Loucy (cell line): ENCODE results near the gene ADAMTS19.
"Not testable (repeated sequence)": the region's sequence is repeated elsewhere in the genome, so short reads cannot be mapped to it uniquely, and the experiment has no call there.

Source experiments
- H2AFZ ChIP-seq: fragments of 200-600 bp; sonication (generic); 2 replicates; pipeline ENCODE4 v1.6.0; 2016; ENCODE audit warnings: antibody characterized with exemption, mild to moderate bottlenecking, low read length, moderate library complexity
- H3F3A ChIP-seq: fragments of 200-600 bp; 2 replicates; pipeline ENCODE4 v1.6.0; 2016; ENCODE audit warnings: antibody characterized with exemption, low read depth, mild to moderate bottlenecking
- H3K27me3 ChIP-seq: fragments of 200-600 bp; sonication (generic); 2 replicates; pipeline ENCODE4 v1.6.1; 2014; ENCODE audit warnings: low read length, mild to moderate bottlenecking; ENCODE audit not compliant: insufficient read depth, poor library complexity, severe bottlenecking
- H3K36me3 ChIP-seq: fragments of 200-600 bp; sonication (generic); 2 replicates; pipeline ENCODE4 v1.6.1; 2016; ENCODE audit warnings: low read length; ENCODE audit not compliant: insufficient read depth
- H3K4me1 ChIP-seq: fragments of 200-600 bp; sonication (generic); 2 replicates; pipeline ENCODE4 v1.5.1; 2014; ENCODE audit warnings: low read length, mild to moderate bottlenecking; ENCODE audit not compliant: insufficient read depth, poor library complexity, severe bottlenecking
- H3K4me2 ChIP-seq: fragments of 200-600 bp; sonication (generic); 2 replicates; pipeline ENCODE4 v1.6.0; 2014; ENCODE audit warnings: antibody characterized with exemption, low read length, low read depth, mild to moderate bottlenecking; ENCODE audit not compliant: poor library complexity, severe bottlenecking
- H3K4me3 ChIP-seq: fragments of 200-600 bp; sonication (generic); 2 replicates; pipeline ENCODE4 v1.5.1; 2014; ENCODE audit warnings: low read length, mild to moderate bottlenecking, mixed read lengths; ENCODE audit not compliant: poor library complexity, severe bottlenecking
- H3K79me2 ChIP-seq: fragments of 200-600 bp; sonication (generic); 2 replicates; pipeline ENCODE4 v1.6.1; 2014; ENCODE audit warnings: low read length; ENCODE audit not compliant: insufficient read depth
- H3K9ac ChIP-seq: fragments of 200-600 bp; sonication (generic); 2 replicates; pipeline ENCODE4 v1.6.0; 2014; ENCODE audit warnings: mild to moderate bottlenecking, low read depth, low read length, moderate library complexity; ENCODE audit not compliant: poor library complexity, severe bottlenecking
- H3K9me2 ChIP-seq: fragments of 200-600 bp; sonication (generic); replicated peaks from 2 replicates; pipeline ENCODE4 v1.6.1; 2016; ENCODE audit warnings: low read depth, low read length, mixed read lengths
- H3K9me3 ChIP-seq: fragments of 200-600 bp; sonication (generic); 2 replicates; pipeline ENCODE4 v1.6.1; 2014; ENCODE audit warnings: mild to moderate bottlenecking, antibody characterized with exemption, low read length, low read depth; ENCODE audit not compliant: insufficient read depth
- H4K20me1 ChIP-seq: fragments of 200-600 bp; sonication (generic); 2 replicates; pipeline ENCODE4 v1.6.0; 2014; ENCODE audit warnings: antibody characterized with exemption, low read length, mild to moderate bottlenecking; ENCODE audit not compliant: insufficient read depth, poor library complexity, severe bottlenecking
- CTCF ChIP-seq: fragments of 200-600 bp; sonication (generic); conservative IDR thresholded peaks from 2 replicates; pipeline ENCODE4 v1.5.1; 2014; ENCODE audit warnings: mild to moderate bottlenecking, antibody characterized with exemption, low read length
- EZH2phosphoT487 ChIP-seq: fragments of 200-600 bp; IDR thresholded peaks from 2 replicates; pipeline ENCODE4 v1.6.1; 2018; ENCODE audit warnings: antibody characterized with exemption, mild to moderate bottlenecking, moderate library complexity, borderline replicate concordance

Gene ADAMTS19

DNA sequence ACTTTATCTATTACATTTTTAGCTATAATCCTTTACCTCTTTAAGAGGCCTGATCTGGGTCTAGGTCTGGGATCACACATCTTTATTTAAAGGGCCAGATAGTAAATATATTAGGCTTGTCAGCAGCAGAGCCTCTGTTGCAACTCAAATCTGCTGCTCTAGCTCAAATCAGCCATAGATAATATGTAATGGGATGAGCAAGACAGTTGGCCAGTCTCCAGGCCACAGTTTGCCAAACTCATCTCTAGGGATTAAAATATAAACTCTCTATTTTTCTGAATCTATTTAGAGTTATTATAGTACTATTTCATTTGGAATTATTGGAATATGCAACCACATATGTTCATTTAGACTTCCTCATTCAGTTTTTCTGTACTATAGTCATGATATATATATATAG, 171.9 kb downstream of the ADAMTS19 start:
- peaks cover 3% of the 10 kb centered on the region for H3K4me1 ChIP-seq

DNA sequence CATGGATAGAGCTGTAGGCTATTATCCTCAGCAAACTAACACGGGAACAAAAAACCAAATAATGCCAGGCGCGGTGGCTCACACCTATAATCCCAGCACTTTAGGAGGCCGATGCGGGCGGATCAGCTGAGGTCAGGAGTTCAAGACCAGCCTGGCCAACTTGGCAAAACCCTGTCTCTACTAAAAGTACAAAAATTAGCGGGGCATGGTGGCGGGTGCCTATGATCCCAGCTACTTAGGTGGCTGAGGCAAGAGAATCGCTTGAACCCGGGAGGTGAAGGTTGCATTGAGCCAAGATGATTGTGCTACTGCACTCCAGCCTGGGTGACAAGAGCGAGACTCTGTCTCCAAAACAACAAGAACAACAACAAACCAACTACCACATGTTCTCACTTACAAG, 177.4 kb downstream of the ADAMTS19 start:
- not testable (repeated sequence) for H3K4me2 ChIP-seq, H3K9me2 ChIP-seq, H3K4me3 ChIP-seq, H3K4me1 ChIP-seq, H3K27me3 ChIP-seq, H3K9me3 ChIP-seq, H3K79me2 ChIP-seq, H3F3A ChIP-seq, H2AFZ ChIP-seq, H3K36me3 ChIP-seq, H4K20me1 ChIP-seq, H3K9ac ChIP-seq

More for the DNA sequence above, 171.9 kb downstream of the ADAMTS19 start:
- H3K9ac ChIP-seq, result no peak overlapping the region
- no peak overlapping the region for H2AFZ ChIP-seq
- H3F3A ChIP-seq, result no peaks in the 10 kb centered on the region
- no peak overlapping the region for H3K4me3 ChIP-seq
- no peaks in the 10 kb centered on the region for H3K36me3 ChIP-seq
- H3K9me3 ChIP-seq, result no peaks in the 10 kb centered on the region
- TF ChIP-seq CTCF (no peak), EZH2phosphoT487 (no peak)
- H3K27me3 ChIP-seq, result no peaks in the 10 kb centered on the region
- no peaks in the 10 kb centered on the region for H3K79me2 ChIP-seq
- no peaks in the 10 kb centered on the region for H3K9me2 ChIP-seq
- no peaks in the 10 kb centered on the region for H4K20me1 ChIP-seq
- H3K4me2 ChIP-seq, result no peak overlapping the region

DNA sequence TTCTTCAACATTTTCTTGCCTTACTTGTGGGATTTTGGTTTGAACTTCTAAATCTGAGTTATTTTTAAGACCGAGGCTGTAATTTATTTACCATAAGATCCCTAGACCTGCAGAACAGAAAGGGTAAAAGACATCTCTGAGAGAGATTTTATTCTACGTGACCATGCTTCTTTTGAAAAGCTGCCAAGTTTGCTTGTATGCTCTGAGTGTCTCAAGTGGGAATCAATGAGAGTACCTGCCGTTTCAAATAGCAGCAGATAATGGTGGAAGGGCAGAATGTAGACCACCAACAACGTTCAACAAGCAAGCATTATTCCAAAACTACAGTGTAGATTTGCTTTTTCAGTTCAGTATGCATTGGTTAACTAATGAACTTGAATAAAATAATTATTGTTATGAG, 179.2 kb downstream of the ADAMTS19 start:
- Histone ChIP-seq H3K4me1 (no peaks in the 10 kb centered on the region), H3F3A (no peaks in the 10 kb centered on the region), H3K4me2 (no peak overlapping the region), H3K36me3 (no peaks in the 10 kb centered on the region), H3K9me2 (no peaks in the 10 kb centered on the region), H2AFZ (no peak overlapping the region), H3K9ac (no peak overlapping the region), H4K20me1 (no peaks in the 10 kb centered on the region), H3K27me3 (no peaks in the 10 kb centered on the region), H3K4me3 (no peak overlapping the region), H3K9me3 (no peaks in the 10 kb centered on the region), H3K79me2 (no peaks in the 10 kb centered on the region)
- no peak for TF ChIP-seq EZH2phosphoT487
- no peak for TF ChIP-seq CTCF

DNA sequence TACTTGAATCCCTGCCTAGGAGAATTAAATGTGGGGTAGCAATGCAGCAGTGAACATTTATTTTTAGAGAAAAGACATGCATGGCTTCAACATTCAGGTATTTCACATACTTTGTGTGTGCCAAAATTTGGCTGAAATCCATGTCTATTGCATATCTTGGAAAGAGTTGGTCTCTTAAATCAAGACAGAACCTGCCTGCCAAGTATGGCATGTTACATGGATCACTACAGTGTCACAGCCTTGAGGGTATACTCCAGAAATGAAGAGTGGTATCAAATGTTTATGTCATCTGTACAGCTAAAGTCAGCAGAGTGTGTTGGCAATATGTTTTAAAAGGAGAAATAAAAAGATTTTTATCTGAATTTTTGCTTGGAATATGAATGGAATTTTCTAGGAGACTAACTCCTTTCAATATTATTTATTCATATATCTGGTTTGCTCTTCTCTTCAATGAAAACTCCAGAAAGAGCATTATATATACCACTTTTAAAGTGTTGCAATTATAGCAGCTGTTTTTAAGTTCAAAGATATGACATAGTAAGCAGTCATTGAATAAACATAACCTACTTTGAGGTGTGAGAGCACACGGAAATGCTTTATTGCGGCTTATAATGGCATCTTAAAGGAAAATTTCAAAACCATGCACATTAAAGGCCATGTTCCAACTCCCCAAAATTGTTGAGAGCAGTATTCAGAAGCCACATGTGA, 192.4 kb downstream of the ADAMTS19 start:
- no peaks in the 10 kb centered on the region for H3K36me3 ChIP-seq
- TF ChIP-seq CTCF (no peak), EZH2phosphoT487 (no peak)

More for the DNA sequence above, 192.4 kb downstream of the ADAMTS19 start:
- no peaks in the 10 kb centered on the region for H3K4me1 ChIP-seq
- no peaks in the 10 kb centered on the region for H3K27me3 ChIP-seq
- H3K79me2 ChIP-seq, result no peaks in the 10 kb centered on the region
- no peak overlapping the region for H2AFZ ChIP-seq
- no peak overlapping the region for H3K9ac ChIP-seq
- no peak overlapping the region for H3K4me2 ChIP-seq
- no peaks in the 10 kb centered on the region for H3F3A ChIP-seq
- no peaks in the 10 kb centered on the region for H3K9me3 ChIP-seq
- H3K9me2 ChIP-seq, result no peaks in the 10 kb centered on the region
- H3K4me3 ChIP-seq, result no peak overlapping the region
- H4K20me1 ChIP-seq, result no peaks in the 10 kb centered on the region
